ENCODE data around the gene NEIL3. TPM values are rescaled to one million over a fixed set of nuclear protein-coding genes. Genes with fewer than 3 reads are reported as not detected.

Gene NEIL3
- polyA plus RNA-seq, 1 experiment: 3.7 TPM

DNA sequence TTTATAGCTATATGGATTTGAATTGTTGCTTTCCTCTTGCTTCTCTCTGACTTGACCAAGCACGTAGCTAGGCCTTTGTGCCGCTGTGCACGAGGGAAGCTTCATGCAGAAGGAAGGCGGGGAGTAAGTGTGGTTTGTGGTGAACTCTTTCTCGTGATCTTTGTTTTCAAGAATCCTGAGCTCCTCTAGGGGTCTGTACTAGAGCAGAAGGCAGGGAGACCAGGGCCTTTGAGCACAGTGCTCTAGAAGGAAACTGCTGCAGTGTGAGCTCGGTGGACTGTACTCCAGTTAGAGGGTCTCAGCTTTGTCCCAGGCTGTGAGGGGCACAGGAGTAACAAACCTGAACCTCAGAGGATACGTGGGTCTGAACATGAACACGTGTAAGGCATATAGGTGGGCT lies 83.6 kb downstream of the NEIL3 start:
- no peak overlapping the region for H3K27ac ChIP-seq (ENCODE audit: low read depth, low read length)
- DNase-seq (ENCODE audit: low read depth, low spot score): no peak
- ChIA-PET CTCF (interaction anchor here (1.2 kb wide), 1 partner anchor 143 kb away, joined by 4 read pairs; no protein-coding TSS in a partner anchor), POLR2A (no interaction called here)
- H3K27me3 ChIP-seq (ENCODE audit: control insufficient read depth, insufficient read depth, low read length): no peaks in the 10 kb centered on the region
- H3K9me3 ChIP-seq (ENCODE audit: control insufficient read depth, insufficient read depth, low read length): no peaks in the 10 kb centered on the region
- TF ChIP-seq, protein P1, sequence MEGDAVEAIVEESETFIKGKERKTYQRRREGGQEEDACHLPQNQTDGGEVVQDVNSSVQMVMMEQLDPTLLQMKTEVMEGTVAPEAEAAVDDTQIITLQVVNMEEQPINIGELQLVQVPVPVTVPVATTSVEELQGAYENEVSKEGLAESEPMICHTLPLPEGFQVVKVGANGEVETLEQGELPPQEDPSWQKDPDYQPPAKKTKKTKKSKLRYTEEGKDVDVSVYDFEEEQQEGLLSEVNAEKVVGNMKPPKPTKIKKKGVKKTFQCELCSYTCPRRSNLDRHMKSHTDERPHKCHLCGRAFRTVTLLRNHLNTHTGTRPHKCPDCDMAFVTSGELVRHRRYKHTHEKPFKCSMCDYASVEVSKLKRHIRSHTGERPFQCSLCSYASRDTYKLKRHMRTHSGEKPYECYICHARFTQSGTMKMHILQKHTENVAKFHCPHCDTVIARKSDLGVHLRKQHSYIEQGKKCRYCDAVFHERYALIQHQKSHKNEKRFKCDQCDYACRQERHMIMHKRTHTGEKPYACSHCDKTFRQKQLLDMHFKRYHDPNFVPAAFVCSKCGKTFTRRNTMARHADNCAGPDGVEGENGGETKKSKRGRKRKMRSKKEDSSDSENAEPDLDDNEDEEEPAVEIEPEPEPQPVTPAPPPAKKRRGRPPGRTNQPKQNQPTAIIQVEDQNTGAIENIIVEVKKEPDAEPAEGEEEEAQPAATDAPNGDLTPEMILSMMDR (IDR thresholded peaks at IDR 0.05; ENCODE audit: low read depth, low read length): no peak
- H3K4me3 ChIP-seq (ENCODE audit: low read depth, low read length): no peak overlapping the region

DNA sequence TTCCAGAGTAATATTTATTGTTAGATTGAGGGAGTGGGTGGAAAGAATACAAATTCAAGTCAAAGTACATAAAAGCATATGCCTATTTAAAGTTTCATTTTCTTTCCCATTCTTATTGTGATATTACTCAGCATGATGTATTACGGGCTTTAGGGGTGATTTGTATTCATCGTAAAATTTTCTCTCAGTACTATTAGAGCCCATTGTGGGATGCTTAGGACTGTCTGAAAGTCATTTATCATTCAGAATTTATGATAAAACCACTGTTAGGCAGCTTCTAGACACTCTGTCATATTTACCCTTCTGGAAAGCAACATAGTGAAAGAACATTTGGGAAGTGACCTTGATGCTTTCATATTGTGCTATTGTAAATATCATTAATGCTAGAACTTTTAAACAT lies 86.7 kb downstream of the NEIL3 start:
- Histone ChIP-seq H3K27me3 (ENCODE audit: control insufficient read depth, insufficient read depth, low read length) (no peaks in the 10 kb centered on the region), H3K9me3 (ENCODE audit: control insufficient read depth, insufficient read depth, low read length) (no peaks in the 10 kb centered on the region), H3K27ac (ENCODE audit: low read depth, low read length) (no peak overlapping the region), H3K4me3 (ENCODE audit: low read depth, low read length) (no peak overlapping the region)
- POLR2A ChIA-PET: no interaction called here
- no peak for DNase-seq (ENCODE audit: low read depth, low spot score)
- TF ChIP-seq, protein P1 (IDR thresholded peaks at IDR 0.05; ENCODE audit: low read depth, low read length): no peak
- CTCF ChIA-PET: no interaction called here

DNA sequence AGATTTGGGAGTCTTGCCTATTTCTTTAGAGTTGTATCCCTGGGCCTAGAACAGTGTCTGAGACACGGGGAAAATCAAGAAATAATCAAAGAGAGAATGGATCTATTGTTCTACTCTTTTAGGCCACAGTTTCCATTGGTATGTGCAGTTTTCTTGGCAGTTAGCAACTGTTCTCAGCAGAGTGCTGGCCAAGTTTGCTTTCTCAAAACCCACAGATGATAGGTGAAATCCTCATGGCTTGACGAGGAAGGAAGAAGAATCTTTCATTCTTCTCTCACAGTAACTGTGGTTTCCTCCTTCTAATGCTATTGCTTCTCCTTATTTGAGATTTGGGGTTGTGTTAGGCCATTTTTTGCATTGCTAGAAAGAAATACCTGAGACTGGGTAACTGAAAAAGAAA lies 90.4 kb downstream of the NEIL3 start:
- no peak for DNase-seq (ENCODE audit: low read depth, low spot score)
- Histone ChIP-seq H3K9me3 (ENCODE audit: control insufficient read depth, insufficient read depth, low read length) (no peaks in the 10 kb centered on the region), H3K4me3 (ENCODE audit: low read depth, low read length) (no peak overlapping the region), H3K27ac (ENCODE audit: low read depth, low read length) (no peak overlapping the region), H3K27me3 (ENCODE audit: control insufficient read depth, insufficient read depth, low read length) (no peaks in the 10 kb centered on the region)
- POLR2A ChIA-PET: no interaction called here
- TF ChIP-seq, protein P1 (IDR thresholded peaks at IDR 0.05; ENCODE audit: low read depth, low read length): no peak
- CTCF ChIA-PET: no interaction called here

DNA sequence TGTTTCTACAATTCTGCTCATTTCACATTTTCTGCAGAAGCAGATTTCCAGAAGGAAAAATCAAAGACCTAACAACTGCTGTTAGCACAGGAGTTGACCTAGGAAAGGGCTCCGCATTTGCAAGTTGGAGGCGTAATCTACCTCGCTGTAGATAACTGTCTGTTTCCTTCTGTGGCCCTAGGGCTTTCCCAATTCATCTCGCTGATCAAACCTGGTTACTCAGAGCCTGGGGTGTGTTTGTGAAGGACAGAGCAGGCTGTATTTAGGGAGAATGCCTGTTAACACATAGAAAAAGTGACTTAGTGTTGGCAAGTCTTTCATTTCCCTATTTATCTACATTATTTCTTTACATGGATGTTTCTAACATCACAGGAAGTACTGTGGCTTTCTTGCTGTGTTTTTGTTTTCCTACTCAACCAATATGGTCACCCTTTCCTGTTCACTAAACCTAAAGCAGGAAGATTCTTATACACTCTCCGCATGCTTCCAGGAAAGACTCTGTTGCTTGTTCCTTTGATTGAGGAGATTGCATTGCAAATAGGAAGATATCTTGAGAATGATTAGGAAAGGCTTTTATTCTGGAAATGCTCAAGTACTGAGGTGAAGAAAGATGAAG lies 92.1 kb downstream of the NEIL3 start:
- Histone ChIP-seq H3K27ac (ENCODE audit: low read depth, low read length) (no peak overlapping the region), H3K9me3 (ENCODE audit: control insufficient read depth, insufficient read depth, low read length) (no peaks in the 10 kb centered on the region), H3K27me3 (ENCODE audit: control insufficient read depth, insufficient read depth, low read length) (no peaks in the 10 kb centered on the region), H3K4me3 (ENCODE audit: low read depth, low read length) (no peak overlapping the region)
- TF ChIP-seq, protein P1 (IDR thresholded peaks at IDR 0.05; ENCODE audit: low read depth, low read length): no peak
- CTCF ChIA-PET: no interaction called here
- DNase-seq (ENCODE audit: low read depth, low spot score): no peak
- POLR2A ChIA-PET: no interaction called here

DNA sequence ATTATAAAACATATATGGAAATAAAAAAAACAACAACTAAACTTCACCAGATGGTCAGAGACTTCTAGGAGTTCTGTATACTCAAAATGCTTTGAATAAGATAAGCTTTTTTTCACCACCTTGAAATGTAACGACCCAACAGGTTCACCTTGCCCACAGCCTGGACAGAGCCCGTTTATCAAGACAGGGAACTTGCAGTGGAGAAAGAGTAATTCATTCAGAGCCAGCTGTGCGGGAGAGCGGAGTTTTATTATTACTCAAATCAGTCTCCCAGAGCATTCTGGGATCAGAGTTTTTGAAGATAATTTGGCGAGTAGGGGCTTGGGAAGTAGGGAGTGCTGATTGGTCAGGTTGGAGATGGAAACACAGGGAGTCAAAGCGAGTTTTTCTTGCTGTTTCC lies 94.1 kb downstream of the NEIL3 start:
- no peak overlapping the region for H3K27ac ChIP-seq (ENCODE audit: low read depth, low read length)
- DNase-seq (ENCODE audit: low read depth, low spot score): no peak
- H3K27me3 ChIP-seq (ENCODE audit: control insufficient read depth, insufficient read depth, low read length): no peaks in the 10 kb centered on the region
- H3K4me3 ChIP-seq (ENCODE audit: low read depth, low read length): no peak overlapping the region
- ChIA-PET POLR2A (no interaction called here), CTCF (no interaction called here)
- TF ChIP-seq, protein P1 (IDR thresholded peaks at IDR 0.05; ENCODE audit: low read depth, low read length): no peak
- peaks cover 5% of the 10 kb centered on the region; the same call in 1 of the 2 replicates for H3K9me3 ChIP-seq (ENCODE audit: control insufficient read depth, insufficient read depth, low read length)

All from AG04450 (cell line).